SK-N-MC (cell line): ENCODE data around the gene MAPKAPK5.

ENCODE experiments used
- EZH2 ChIP-seq: fragments of 200-600 bp; sonication (generic); IDR thresholded peaks from one replicate; pipeline ENCODE4 v1.6.1; 2017; ENCODE audit warnings: antibody characterized with exemption
- FOXP2 ChIP-seq: optimal IDR thresholded peaks from 2 replicates; pipeline ENCODE3; 2011; ENCODE audit warnings: mild to moderate bottlenecking, moderate library complexity; ENCODE audit not compliant: insufficient read depth; ENCODE audit errors: extremely low read length, control extremely low read depth
- POLR2AphosphoS5 ChIP-seq: IDR thresholded peaks from 2 replicates; pipeline ENCODE4 v1.6.1; 2012; ENCODE audit warnings: mild to moderate bottlenecking, low read depth, low read length, borderline replicate concordance

DNA sequence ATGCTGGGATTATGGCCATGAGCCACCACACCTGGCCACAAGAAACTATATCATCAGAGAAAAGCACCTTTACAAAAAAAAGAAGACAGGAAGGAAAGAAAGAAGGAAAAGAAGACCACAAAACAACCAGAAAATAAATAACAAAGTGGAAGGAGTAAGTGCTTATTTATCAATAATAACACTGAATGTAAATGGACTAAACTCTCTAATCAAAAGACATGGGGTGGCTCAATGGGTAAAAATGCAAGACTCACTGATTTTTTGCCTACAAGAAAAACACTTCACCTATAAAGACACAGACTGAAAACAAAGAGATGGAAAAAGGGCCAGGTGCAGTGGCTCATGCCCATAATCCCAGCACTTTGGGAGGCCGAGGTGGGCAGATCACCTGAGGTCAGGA, 65.7 kb downstream of the MAPKAPK5 start:
- TF ChIP-seq EZH2 (no peak), POLR2AphosphoS5 (no peak), FOXP2 (no peak)
